GM12891 (cell line): ENCODE data around the gene PABPN1L.

Experiments used
- DNase-seq: peaks from one replicate; pipeline ENCODE4 v3.0.0; 2011; ENCODE audit warnings: low spot score; ENCODE audit not compliant: insufficient read length
- FAIRE-seq: peaks from 2 replicates; lab custom pipeline; 2011; peaks lifted over from hg19 to GRCh38; lab: Jason Lieb, UNC
- PAX5 ChIP-seq: IDR thresholded peaks from 2 replicates; pipeline ENCODE4 v1.6.1; 2011; ENCODE audit warnings: low read length, moderate library complexity, mild to moderate bottlenecking; ENCODE audit not compliant: insufficient read depth, severe bottlenecking
- POLR2A ChIP-seq: IDR thresholded peaks from 2 replicates; pipeline ENCODE4 v1.6.1; 2011; ENCODE audit warnings: low read depth, low read length, control low read depth
- POLR2AphosphoS5 ChIP-seq: IDR thresholded peaks from 2 replicates; pipeline ENCODE4 v1.6.1; 2011; ENCODE audit warnings: low read depth, low read length, control low read depth
- POU2F2 ChIP-seq: IDR thresholded peaks from 2 replicates; pipeline ENCODE4 v1.6.1; 2011; ENCODE audit warnings: low read depth, mild to moderate bottlenecking, control low read depth, low read length, moderate library complexity
- SPI1 ChIP-seq: IDR thresholded peaks from 2 replicates; pipeline ENCODE4 v1.6.1; 2011; ENCODE audit warnings: low read depth, low read length, control low read depth
- TAF1 ChIP-seq: IDR thresholded peaks from 2 replicates; pipeline ENCODE4 v1.6.1; 2011; ENCODE audit warnings: low read depth, low read length, control low read depth

PABPN1L gene

DNA sequence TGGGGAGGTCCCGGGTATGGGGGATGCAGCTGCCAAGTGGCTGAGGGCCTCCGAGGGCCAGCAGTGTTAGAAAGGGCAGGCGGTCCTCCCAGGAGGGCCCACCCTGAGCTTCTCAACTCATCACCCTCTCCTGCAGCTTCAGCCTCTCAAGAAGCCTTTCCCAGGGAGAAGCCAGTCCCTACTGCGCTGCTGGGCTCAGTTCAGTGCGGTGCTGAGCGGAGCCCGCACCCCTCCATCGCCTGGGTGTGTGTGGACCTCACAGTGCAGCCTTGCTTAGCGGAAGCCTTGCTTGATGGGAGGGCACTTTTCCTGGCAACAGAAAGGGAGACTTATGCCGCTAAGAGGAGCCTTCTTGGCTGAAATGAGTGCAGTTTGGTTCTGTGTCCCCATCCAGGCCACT is 51.2 kb downstream of the PABPN1L start:
- DNase-seq, result no peak
- TF ChIP-seq TAF1 (no peak), POLR2AphosphoS5 (no peak), PAX5 (no peak), POLR2A (no peak), POU2F2 (no peak), SPI1 (no peak)
- no peak for FAIRE-seq

DNA sequence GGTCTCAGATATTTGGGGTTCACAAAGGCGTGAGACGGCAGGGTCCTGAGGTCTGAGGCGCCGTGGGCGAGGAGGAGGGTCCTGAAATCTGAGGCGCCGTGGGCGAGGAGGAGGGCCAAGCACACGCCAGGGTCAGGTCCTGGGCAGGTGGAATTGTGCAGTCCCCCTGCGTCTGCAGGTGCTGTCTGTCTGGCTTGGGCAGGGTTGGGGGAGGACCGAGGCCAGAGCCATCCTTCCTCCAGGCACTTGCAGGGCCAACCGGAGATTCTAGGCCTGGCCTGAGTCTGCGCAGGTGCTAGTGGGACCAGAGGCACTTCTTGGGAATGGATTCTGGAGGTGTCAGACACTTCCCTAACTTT is 52.3 kb downstream of the PABPN1L start:
- no peak for TF ChIP-seq TAF1
- no peak for TF ChIP-seq POU2F2
- TF ChIP-seq PAX5, result no peak
- TF ChIP-seq SPI1, result no peak
- TF ChIP-seq POLR2AphosphoS5, result no peak
- TF ChIP-seq POLR2A, result no peak
- FAIRE-seq, result no peak

More for the DNA sequence above, 52.3 kb downstream of the PABPN1L start:
- no peak for DNase-seq
